ENCODE measurements around the gene LAPTM4A.

Gene LAPTM4A

GRCh38 chr2:20051532-20052228 is at the start of gene LAPTM4A:
Gene LAPTM4A (minus strand): TSS chr2:20051628. CDS start chr2:20051520, 108 bp downstream.
- DNase-seq (ENCODE audit: low spot score): peak; percentile 94

DNA sequence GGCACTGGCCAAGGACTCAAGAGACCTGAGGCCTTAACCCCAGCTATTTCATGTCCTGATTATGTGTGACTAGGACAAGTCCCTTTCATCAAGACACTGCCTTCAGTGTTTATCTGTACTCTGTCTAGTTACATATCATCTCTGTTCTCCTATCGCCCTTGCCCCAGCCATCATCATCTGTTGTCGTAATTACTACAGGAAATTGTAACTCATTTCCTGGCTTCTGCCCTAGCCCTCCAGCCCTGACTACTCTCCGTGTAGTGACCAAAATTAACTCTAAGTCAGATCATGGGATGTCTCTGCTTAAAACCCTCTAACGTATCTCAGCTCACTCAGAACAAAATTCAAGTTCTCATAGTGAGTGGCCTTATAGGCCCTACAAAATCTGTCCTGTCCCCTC is 49.3 kb upstream of the LAPTM4A start:
- TF ChIP-seq, protein P1, sequence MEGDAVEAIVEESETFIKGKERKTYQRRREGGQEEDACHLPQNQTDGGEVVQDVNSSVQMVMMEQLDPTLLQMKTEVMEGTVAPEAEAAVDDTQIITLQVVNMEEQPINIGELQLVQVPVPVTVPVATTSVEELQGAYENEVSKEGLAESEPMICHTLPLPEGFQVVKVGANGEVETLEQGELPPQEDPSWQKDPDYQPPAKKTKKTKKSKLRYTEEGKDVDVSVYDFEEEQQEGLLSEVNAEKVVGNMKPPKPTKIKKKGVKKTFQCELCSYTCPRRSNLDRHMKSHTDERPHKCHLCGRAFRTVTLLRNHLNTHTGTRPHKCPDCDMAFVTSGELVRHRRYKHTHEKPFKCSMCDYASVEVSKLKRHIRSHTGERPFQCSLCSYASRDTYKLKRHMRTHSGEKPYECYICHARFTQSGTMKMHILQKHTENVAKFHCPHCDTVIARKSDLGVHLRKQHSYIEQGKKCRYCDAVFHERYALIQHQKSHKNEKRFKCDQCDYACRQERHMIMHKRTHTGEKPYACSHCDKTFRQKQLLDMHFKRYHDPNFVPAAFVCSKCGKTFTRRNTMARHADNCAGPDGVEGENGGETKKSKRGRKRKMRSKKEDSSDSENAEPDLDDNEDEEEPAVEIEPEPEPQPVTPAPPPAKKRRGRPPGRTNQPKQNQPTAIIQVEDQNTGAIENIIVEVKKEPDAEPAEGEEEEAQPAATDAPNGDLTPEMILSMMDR (IDR thresholded peaks at IDR 0.05; ENCODE audit: extremely low read depth, missing control alignments): no peak
- no peak for DNase-seq (ENCODE audit: low spot score)

More at GRCh38 chr2:20051532-20052228, at the start of gene LAPTM4A:
- TF ChIP-seq, protein P1 (IDR thresholded peaks at IDR 0.05; ENCODE audit: extremely low read depth, missing control alignments): no peak

GRCh38 chr2:20099780-20100179 is 48.4 kb upstream of the LAPTM4A start:
- no peak for DNase-seq (ENCODE audit: low spot score)
- TF ChIP-seq, protein P1 (IDR thresholded peaks at IDR 0.05; ENCODE audit: extremely low read depth, missing control alignments): no peak

GRCh38 chr2:20097889-20098714 is 46.7 kb upstream of the LAPTM4A start:
- DNase-seq (ENCODE audit: low spot score): peak; percentile 87
- TF ChIP-seq, protein P1 (IDR thresholded peaks at IDR 0.05; ENCODE audit: extremely low read depth, missing control alignments): peak; percentile 45

GRCh38 chr2:20095469-20095868 is 44.0 kb upstream of the LAPTM4A start:
- TF ChIP-seq, protein P1 (IDR thresholded peaks at IDR 0.05; ENCODE audit: extremely low read depth, missing control alignments): no peak

GRCh38 chr2:20094955-20095354 is 43.5 kb upstream of the LAPTM4A start:
- TF ChIP-seq, protein P1 (IDR thresholded peaks at IDR 0.05; ENCODE audit: extremely low read depth, missing control alignments): no peak
- DNase-seq (ENCODE audit: low spot score): no peak

More at GRCh38 chr2:20095469-20095868, 44.0 kb upstream of the LAPTM4A start:
- no peak for DNase-seq (ENCODE audit: low spot score)

All from GM20000 (cell line).